Endothelial cell of hepatic sinusoid (primary cell): ENCODE measurements around the gene FNBP1L.

Experiments
- in situ Hi-C: cut with HindIII; loops from 2 replicates; pipeline ENCODE4 v1.10.0; 2017; ENCODE audit warnings: low sequenced_read_pairs

FNBP1L gene

GRCh38 chr1:93566227-93566626 lies 118.3 kb downstream of the FNBP1L start:
- in situ Hi-C loops = no loop called here

GRCh38 chr1:93567255-93567918 lies 119.5 kb downstream of the FNBP1L start:
- in situ Hi-C loops = no loop called here

GRCh38 chr1:93569489-93569888 lies 121.6 kb downstream of the FNBP1L start:
- in situ Hi-C loops = no loop called here

GRCh38 chr1:93571623-93572310 lies 123.8 kb downstream of the FNBP1L start:
- in situ Hi-C loops = no loop called here

- in situ Hi-C loops = no loop called here
Observed at GRCh38 chr1:93573940-93574469, 126.1 kb downstream of the FNBP1L start.

GRCh38 chr1:93574511-93574910 lies 126.6 kb downstream of the FNBP1L start:
- in situ Hi-C loops = no loop called here

- in situ Hi-C loops = no loop called here
Observed at GRCh38 chr1:93574991-93575390, 127.1 kb downstream of the FNBP1L start.

GRCh38 chr1:93575621-93576284 lies 127.8 kb downstream of the FNBP1L start:
- in situ Hi-C loops = no loop called here

GRCh38 chr1:93576346-93576745 lies 128.4 kb downstream of the FNBP1L start:
- in situ Hi-C loops = no loop called here

- in situ Hi-C loops = no loop called here
Observed at GRCh38 chr1:93576746-93577145, 128.8 kb downstream of the FNBP1L start.

- in situ Hi-C loops = no loop called here
Observed at GRCh38 chr1:93577536-93578432, 129.9 kb downstream of the FNBP1L start.

GRCh38 chr1:93578433-93578830 lies 130.5 kb downstream of the FNBP1L start:
- in situ Hi-C loops = no loop called here

- in situ Hi-C loops = no loop called here
Observed at GRCh38 chr1:93578911-93579825, 131.2 kb downstream of the FNBP1L start.

- in situ Hi-C loops = no loop called here
Observed at GRCh38 chr1:93579891-93580290, 132.0 kb downstream of the FNBP1L start.

- in situ Hi-C loops = no loop called here
Observed at GRCh38 chr1:93581917-93582850, 134.3 kb downstream of the FNBP1L start.

GRCh38 chr1:93584261-93585003 lies 136.5 kb downstream of the FNBP1L start:
- in situ Hi-C loops = no loop called here

- in situ Hi-C loops = no loop called here
Observed at GRCh38 chr1:93585059-93585966, 137.4 kb downstream of the FNBP1L start.
